Fibroblast of lung (primary cell): Measurements from ENCODE around the gene FAM20C. TPM values are rescaled to one million over a fixed set of nuclear protein-coding genes. Genes with fewer than 3 reads are reported as not detected.
A peak's percentile ranks its signal among the peaks of the same experiment; 100 is the strongest.

Source experiments
- DNase-seq, 2 donors: peaks; one replicate each; pipeline versions ENCODE4 v3.0.0 to v3.0.0-alpha.2; 2010; ENCODE audit warnings: low read depth in 2 of 2
- H2AFZ ChIP-seq: 2 replicates; pipeline ENCODE4 v1.5.1; 2012; ENCODE audit warnings: low read length, control low read depth, inconsistent platforms
- H3K27ac ChIP-seq: 2 replicates; pipeline ENCODE4 v1.5.1; 2011; ENCODE audit warnings: low read length, control low read depth; ENCODE audit not compliant: insufficient read depth
- H3K27me3 ChIP-seq: 2 replicates; pipeline ENCODE4 v1.5.1; 2011; ENCODE audit warnings: mild to moderate bottlenecking, low read length; ENCODE audit not compliant: control insufficient read depth, insufficient read depth
- H3K36me3 ChIP-seq: 2 replicates; pipeline ENCODE4 v1.5.1; 2011; ENCODE audit warnings: low read length; ENCODE audit not compliant: control insufficient read depth, insufficient read depth
- H3K4me1 ChIP-seq: 2 replicates; pipeline ENCODE4 v1.5.1; 2011; ENCODE audit warnings: low read length; ENCODE audit not compliant: control insufficient read depth, insufficient read depth; ENCODE audit errors: extremely low read depth
- H3K4me2 ChIP-seq: 2 replicates; pipeline ENCODE4 v1.5.1; 2011; ENCODE audit warnings: low read length, control low read depth; ENCODE audit not compliant: insufficient read depth; ENCODE audit errors: extremely low read depth
- H3K4me3 ChIP-seq, 4 experiments: fragments of 200-600 bp in 1 of 4; sonication (generic) in 1 of 4; replicated peaks in 1 of 4; 2 replicates each; pipeline ENCODE4 v1.5.1; 2011 to 2016; ENCODE audit warnings: low read length in 4 of 4, low read depth in 3 of 4, mild to moderate bottlenecking in 3 of 4, control low read depth in 2 of 4, inconsistent platforms in 1 of 4, mixed read lengths in 1 of 4; ENCODE audit not compliant: insufficient read depth in 1 of 4; ENCODE audit errors: control extremely low read depth in 1 of 4
- H3K79me2 ChIP-seq: 2 replicates; pipeline ENCODE4 v1.5.1; 2012; ENCODE audit warnings: mild to moderate bottlenecking, low read length, inconsistent platforms; ENCODE audit not compliant: control insufficient read depth, insufficient read depth
- H3K9ac ChIP-seq: 2 replicates; pipeline ENCODE4 v1.5.1; 2011; ENCODE audit warnings: mild to moderate bottlenecking, low read length, control low read depth; ENCODE audit not compliant: insufficient read depth
- H3K9me3 ChIP-seq: 2 replicates; pipeline ENCODE4 v1.5.1; 2012; ENCODE audit warnings: low read depth, low read length; ENCODE audit not compliant: control insufficient read depth, insufficient read depth
- H4K20me1 ChIP-seq: 2 replicates; pipeline ENCODE4 v1.5.1; 2011; ENCODE audit warnings: low read length; ENCODE audit not compliant: control insufficient read depth, insufficient read depth; ENCODE audit errors: extremely low read depth
- EZH2 ChIP-seq: IDR thresholded peaks from 2 replicates; pipeline ENCODE4 v1.5.1; 2012; ENCODE audit warnings: low read length, control low read depth, mild to moderate bottlenecking; ENCODE audit errors: missing control alignments
- polyA plus RNA-seq, 2 donors: library from polyadenylated mRNA; depleted of rRNA in 1 of 2; stranded (reverse) in 1 of 2; unstranded in 1 of 2; fragments of >200 nt; gene quantifications; 2 replicates each; pipeline ENCODE4 v1.2.1, GENCODE V29; 2011 to 2012; ENCODE audit warnings: missing spikeins in 1 of 2
- total RNA-seq: library from RNA; depleted of rRNA; stranded (reverse); fragments of >200 nt; gene quantifications from 2 replicates; pipeline ENCODE4 v1.2.1, GENCODE V29; 2014
- TF ChIP-seq, protein P1 (sequence below), 2 donors: IDR thresholded peaks in 1 of 2; conservative IDR thresholded peaks in 1 of 2; 1 replicate in 1 of 2; 2 replicates in 1 of 2; pipeline ENCODE4 v1.5.1; 2011 to 2012; ENCODE audit warnings: low read length in 2 of 2, control low read depth in 1 of 2, inconsistent platforms in 1 of 2, low read depth in 1 of 2, mild to moderate bottlenecking in 1 of 2

Gene FAM20C
- total and polyA plus RNA-seq, 2 donors (not counting 1 experiment from before 2014, with no cell fraction given), result 31.8 to 70.7 TPM

DNA sequence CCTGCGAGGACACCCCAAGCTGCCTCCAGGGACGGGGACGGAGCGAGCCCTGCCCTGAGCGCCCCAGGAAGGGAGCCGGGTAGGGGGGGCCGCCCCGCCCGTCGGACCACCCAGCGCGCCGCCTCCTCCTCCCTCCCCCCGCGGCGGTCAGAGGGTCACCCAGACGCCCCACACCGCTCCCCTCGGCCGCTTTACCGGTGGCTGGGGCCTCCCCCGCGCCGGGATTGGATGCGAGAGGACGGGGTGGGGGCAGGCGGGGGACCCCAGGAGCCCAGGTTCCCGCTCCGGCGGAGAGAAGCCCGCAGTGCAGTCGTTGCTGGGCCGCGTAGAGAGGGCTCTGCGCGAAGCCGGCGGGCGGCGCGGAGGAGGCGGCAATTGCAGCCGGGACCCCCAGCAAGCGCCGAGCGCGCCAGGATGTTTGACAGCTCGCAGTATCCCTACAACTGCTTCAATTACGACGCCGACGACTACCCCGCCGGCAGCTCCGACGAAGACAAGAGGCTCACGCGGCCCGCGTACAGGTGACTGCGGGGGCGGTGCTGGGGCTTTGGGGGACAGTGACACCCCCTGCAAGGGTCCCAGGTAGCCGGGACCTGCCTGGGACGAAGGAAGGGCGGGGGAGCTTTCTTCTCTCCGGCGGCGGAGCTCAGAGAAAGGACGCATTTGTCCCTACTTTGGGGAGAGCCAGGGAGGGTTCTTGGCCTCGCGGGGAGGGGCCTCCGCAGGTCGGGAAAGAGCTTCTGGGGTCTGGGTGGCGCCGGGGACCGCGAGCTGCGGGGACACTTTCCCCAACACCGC, 97.6 kb downstream of the FAM20C start, which contains the start of gene FOXL3:
FOXL3 (plus strand) TSS at position 415 of the 798 bp plus-strand sequence; CDS start at position 415, 0 bp downstream.
- no peaks in the 10 kb centered on the region for H3K4me1 ChIP-seq
- no peak within 1 kb of the TSS for H3K4me3 ChIP-seq
- no peak within 1 kb of the TSS for H2AFZ ChIP-seq
- no peaks in the 10 kb centered on the region for H3K79me2 ChIP-seq
- no peak within 1 kb of the TSS for H3K4me2 ChIP-seq
- no peak within 1 kb of the TSS for H3K27ac ChIP-seq
- DNase-seq, result no peak
- H3K9ac ChIP-seq, result no peak within 1 kb of the TSS
- TF ChIP-seq, protein P1, sequence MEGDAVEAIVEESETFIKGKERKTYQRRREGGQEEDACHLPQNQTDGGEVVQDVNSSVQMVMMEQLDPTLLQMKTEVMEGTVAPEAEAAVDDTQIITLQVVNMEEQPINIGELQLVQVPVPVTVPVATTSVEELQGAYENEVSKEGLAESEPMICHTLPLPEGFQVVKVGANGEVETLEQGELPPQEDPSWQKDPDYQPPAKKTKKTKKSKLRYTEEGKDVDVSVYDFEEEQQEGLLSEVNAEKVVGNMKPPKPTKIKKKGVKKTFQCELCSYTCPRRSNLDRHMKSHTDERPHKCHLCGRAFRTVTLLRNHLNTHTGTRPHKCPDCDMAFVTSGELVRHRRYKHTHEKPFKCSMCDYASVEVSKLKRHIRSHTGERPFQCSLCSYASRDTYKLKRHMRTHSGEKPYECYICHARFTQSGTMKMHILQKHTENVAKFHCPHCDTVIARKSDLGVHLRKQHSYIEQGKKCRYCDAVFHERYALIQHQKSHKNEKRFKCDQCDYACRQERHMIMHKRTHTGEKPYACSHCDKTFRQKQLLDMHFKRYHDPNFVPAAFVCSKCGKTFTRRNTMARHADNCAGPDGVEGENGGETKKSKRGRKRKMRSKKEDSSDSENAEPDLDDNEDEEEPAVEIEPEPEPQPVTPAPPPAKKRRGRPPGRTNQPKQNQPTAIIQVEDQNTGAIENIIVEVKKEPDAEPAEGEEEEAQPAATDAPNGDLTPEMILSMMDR (conservative IDR thresholded peaks at IDR 0.05 in 1 of 2, IDR thresholded peaks at IDR 0.05 in 1 of 2; ENCODE audit: low read depth in 1 of 2, low read length in 2 of 2), result no peak
- TF ChIP-seq EZH2, result peak; percentile 2
- no peaks in the 10 kb centered on the region for H3K36me3 ChIP-seq
- H4K20me1 ChIP-seq, result no peaks in the 10 kb centered on the region
- no peaks in the 10 kb centered on the region for H3K9me3 ChIP-seq
- H3K27me3 ChIP-seq, result peaks cover 35% of the 10 kb centered on the region

DNA sequence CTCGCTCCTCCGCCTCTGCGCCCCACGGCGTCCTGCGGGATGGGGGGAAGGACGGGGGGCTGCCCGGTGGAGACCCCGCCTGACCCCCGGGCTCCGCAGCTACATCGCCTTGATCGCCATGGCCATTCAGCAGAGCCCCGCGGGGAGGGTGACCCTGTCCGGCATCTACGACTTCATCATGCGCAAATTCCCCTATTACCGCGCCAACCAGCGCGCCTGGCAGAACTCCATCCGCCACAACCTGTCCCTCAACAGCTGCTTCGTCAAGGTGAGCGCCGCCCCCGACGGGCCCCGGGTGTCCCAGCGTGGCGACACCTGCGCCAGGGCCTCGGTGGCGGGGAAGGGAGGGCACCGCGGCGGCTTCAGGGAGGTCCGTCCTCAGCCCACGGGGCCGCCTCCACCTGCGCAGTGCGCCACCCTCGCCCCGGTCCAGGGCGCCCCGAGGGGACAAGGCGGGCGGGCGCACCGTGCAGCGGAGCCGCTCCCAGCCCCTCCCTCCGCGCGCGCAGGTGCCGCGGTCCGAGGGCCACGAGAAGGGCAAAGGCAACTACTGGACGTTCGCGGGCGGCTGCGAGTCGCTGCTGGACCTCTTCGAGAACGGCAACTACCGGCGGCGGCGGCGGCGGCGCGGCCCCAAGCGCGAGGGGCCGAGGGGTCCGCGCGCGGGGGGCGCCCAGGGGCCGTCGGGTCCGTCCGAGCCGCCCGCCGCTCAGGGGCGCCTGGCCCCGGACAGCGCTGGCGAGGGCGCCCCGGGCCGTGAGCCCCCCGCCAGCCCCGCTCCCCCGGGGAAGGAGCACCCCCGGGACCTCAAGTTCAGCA, 98.4 kb downstream of the FAM20C start:
- no peak for DNase-seq
- Histone ChIP-seq H3K4me1 (no peaks in the 10 kb centered on the region), H2AFZ (no peak overlapping the region), H3K79me2 (no peaks in the 10 kb centered on the region), H3K9ac (no peak overlapping the region), H3K4me2 (no peak overlapping the region), H4K20me1 (no peaks in the 10 kb centered on the region), H3K4me3 (no peak overlapping the region), H3K27ac (no peak overlapping the region), H3K9me3 (no peaks in the 10 kb centered on the region), H3K27me3 (peaks cover 35% of the 10 kb centered on the region), H3K36me3 (no peaks in the 10 kb centered on the region)
- TF ChIP-seq EZH2, result peak; percentile 91
- TF ChIP-seq, protein P1 (conservative IDR thresholded peaks at IDR 0.05 in 1 of 2, IDR thresholded peaks at IDR 0.05 in 1 of 2; ENCODE audit: low read depth in 1 of 2, low read length in 2 of 2), result no peak
